GM10248 (cell line): Measurements from ENCODE around the gene ZKSCAN1.

Source experiments
- CTCF ChIA-PET: fragments of 300-600 bp; sonication (Branson Sonifier 250); formaldehyde crosslinking; extraction: SDS; loops from one replicate; lab custom pipeline; 2021; ENCODE audit warnings: antibody characterized with exemption; lab: Yijun Ruan, JAX
- POLR2A ChIA-PET: fragments of 350-650 bp; sonication (Branson Sonifier 250); formaldehyde crosslinking; extraction: SDS; loops from one replicate; lab custom pipeline; 2020; ENCODE audit warnings: antibody characterized with exemption; lab: Yijun Ruan, JAX
- DNase-seq: peaks from one replicate; pipeline ENCODE4 v3.0.0; 2012; ENCODE audit errors: extremely low spot score
- TF ChIP-seq, protein P1 (sequence below): IDR thresholded peaks from 2 replicates; pipeline ENCODE4 v1.5.1; 2012; ENCODE audit warnings: mild to moderate bottlenecking, low read depth; ENCODE audit errors: extremely low read depth, missing control alignments, control extremely low read depth

Gene ZKSCAN1

DNA sequence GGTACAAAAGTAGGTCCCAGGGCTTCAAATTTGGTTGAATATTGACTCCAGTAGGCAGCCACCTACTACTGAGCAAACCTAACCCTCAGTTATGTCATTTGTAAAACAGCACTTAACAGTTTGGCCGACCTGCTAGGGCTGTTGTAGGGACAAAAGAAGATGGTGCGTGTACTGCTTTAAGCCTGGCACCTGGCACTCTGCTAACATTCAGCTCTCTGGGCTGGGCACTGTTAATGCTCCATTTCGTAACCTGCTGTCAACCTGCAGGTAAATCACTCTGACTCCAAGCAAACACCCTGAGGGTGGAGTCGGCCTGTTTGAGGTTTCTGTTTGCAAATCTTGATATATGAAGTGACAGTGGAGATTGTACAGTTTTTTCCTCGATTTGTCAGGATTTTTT, 7.2 kb downstream of the ZKSCAN1 start:
- TF ChIP-seq, protein P1, sequence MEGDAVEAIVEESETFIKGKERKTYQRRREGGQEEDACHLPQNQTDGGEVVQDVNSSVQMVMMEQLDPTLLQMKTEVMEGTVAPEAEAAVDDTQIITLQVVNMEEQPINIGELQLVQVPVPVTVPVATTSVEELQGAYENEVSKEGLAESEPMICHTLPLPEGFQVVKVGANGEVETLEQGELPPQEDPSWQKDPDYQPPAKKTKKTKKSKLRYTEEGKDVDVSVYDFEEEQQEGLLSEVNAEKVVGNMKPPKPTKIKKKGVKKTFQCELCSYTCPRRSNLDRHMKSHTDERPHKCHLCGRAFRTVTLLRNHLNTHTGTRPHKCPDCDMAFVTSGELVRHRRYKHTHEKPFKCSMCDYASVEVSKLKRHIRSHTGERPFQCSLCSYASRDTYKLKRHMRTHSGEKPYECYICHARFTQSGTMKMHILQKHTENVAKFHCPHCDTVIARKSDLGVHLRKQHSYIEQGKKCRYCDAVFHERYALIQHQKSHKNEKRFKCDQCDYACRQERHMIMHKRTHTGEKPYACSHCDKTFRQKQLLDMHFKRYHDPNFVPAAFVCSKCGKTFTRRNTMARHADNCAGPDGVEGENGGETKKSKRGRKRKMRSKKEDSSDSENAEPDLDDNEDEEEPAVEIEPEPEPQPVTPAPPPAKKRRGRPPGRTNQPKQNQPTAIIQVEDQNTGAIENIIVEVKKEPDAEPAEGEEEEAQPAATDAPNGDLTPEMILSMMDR, result no peak
- DNase-seq, result no peak
- CTCF ChIA-PET, result interaction anchor here (0.6 to 1.6 kb wide), 5 partner anchors 9 to 620 kb away, joined by 3 to 8 read pairs (median 3); no protein-coding TSS in a partner anchor
- POLR2A ChIA-PET, result interaction anchor here (0.9 kb wide), 1 partner anchor 23 kb away, joined by 3 read pairs; no protein-coding TSS in a partner anchor

GRCh38 chr7:100023526-100023925, 8.1 kb downstream of the ZKSCAN1 start:
- ChIA-PET CTCF (interaction anchor here (1.3 kb wide), 1 partner anchor 33 kb away, joined by 3 read pairs; no protein-coding TSS in a partner anchor), POLR2A (no interaction called here)
- no peak for DNase-seq
- TF ChIP-seq, protein P1, result no peak

GRCh38 chr7:100024020-100024619, 8.7 kb downstream of the ZKSCAN1 start:
- POLR2A ChIA-PET, result no interaction called here
- CTCF ChIA-PET, result interaction anchor here (1.3 kb wide), 1 partner anchor 34 kb away, joined by 3 read pairs; no protein-coding TSS in a partner anchor
- TF ChIP-seq, protein P1, result no peak
- DNase-seq, result no peak

DNA sequence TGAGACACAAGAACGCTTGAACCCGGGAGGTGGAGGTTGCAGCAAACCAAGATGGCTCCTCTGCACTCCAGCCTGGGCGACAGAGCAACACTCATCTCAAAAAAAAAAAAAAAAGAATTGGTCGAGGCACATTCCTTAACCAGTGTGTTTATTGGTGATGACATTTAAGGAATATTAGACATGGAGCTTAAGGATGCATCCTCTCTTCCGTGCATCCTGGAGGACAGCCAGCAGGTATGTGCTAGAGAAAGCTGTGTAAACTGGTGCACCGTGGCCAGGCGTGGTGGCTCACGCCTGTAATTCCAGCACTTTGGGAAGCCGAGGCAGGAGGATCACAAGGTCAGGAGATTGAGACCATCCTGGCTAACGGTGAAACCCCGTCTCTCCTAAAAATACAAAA, 11.8 kb downstream of the ZKSCAN1 start:
- CTCF ChIA-PET, result interaction anchor here (1.1 to 1.2 kb wide), 3 partner anchors 16 to 47 kb away, joined by 3 read pairs; no protein-coding TSS in a partner anchor
- no peak for DNase-seq

GRCh38 chr7:100029596-100029995, 14.2 kb downstream of the ZKSCAN1 start:
- TF ChIP-seq, protein P1, result no peak
- DNase-seq, result no peak
- CTCF ChIA-PET, result interaction anchor here (1.1 kb wide), 1 partner anchor 13 kb away, joined by 3 read pairs; no protein-coding TSS in a partner anchor
- POLR2A ChIA-PET, result interaction anchor here (0.5 to 0.6 kb wide), 2 partner anchors 16 to 80 kb away, joined by 3 read pairs; no protein-coding TSS in a partner anchor

More for the DNA sequence above, 11.8 kb downstream of the ZKSCAN1 start:
- TF ChIP-seq, protein P1, result no peak
- POLR2A ChIA-PET, result interaction anchor here (0.6 kb wide), 2 partner anchors 19 to 689 kb away, joined by 3 read pairs; no protein-coding TSS in a partner anchor

DNA sequence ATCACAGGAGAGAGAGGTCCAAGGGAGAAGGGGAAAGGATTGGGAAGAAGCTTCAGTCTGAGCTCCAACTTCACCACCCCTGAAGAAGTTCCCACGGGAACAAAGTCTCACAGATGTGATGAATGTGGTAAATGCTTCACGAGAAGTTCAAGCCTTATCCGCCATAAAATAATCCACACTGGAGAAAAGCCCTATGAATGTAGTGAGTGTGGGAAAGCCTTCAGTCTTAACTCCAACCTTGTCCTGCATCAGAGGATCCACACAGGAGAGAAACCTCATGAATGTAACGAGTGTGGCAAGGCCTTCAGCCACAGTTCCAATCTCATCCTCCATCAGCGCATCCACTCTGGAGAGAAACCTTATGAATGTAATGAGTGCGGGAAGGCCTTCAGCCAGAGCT, 18.1 kb downstream of the ZKSCAN1 start:
- ChIA-PET POLR2A (no interaction called here), CTCF (interaction anchor here (1.2 kb wide), 1 partner anchor 14 kb away, joined by 3 read pairs; no protein-coding TSS in a partner anchor)
- TF ChIP-seq, protein P1, result no peak
- DNase-seq, result no peak
